T-helper 2 cell treated with Interferon-gamma antibody and Interleukin-4, amounts not matched to agents 5 μg/mL and 100 μg/mL, for 36 hours (primary cell): ENCODE measurements around the gene SALL3.
A peak's percentile ranks its signal among the peaks of the same experiment; 100 is the strongest.

Source experiments
- DNase-seq: peaks from one replicate; pipeline ENCODE4 v3.0.0; 2021; ENCODE audit warnings: low spot score
- H3K27ac Mint-ChIP-seq: one replicate; pipeline ENCODE4 v1.8.0; 2021; ENCODE audit warnings: mild to moderate bottlenecking, mixed read lengths
- H3K27me3 Mint-ChIP-seq: one replicate; pipeline ENCODE4 v1.8.0; 2021; ENCODE audit warnings: low read depth, mixed read lengths
- H3K36me3 Mint-ChIP-seq: one replicate; pipeline ENCODE4 v1.8.0; 2021; ENCODE audit warnings: low read depth, mixed read lengths
- H3K4me1 Mint-ChIP-seq: one replicate; pipeline ENCODE4 v1.8.0; 2021; ENCODE audit warnings: low read depth, mixed read lengths
- H3K4me3 Mint-ChIP-seq: one replicate; pipeline ENCODE4 v1.8.0; 2022; ENCODE audit warnings: mild to moderate bottlenecking, moderate library complexity, mixed read lengths
- H3K9me3 Mint-ChIP-seq: one replicate; pipeline ENCODE4 v1.8.0; 2021; ENCODE audit warnings: mixed read lengths

SALL3 gene

DNA sequence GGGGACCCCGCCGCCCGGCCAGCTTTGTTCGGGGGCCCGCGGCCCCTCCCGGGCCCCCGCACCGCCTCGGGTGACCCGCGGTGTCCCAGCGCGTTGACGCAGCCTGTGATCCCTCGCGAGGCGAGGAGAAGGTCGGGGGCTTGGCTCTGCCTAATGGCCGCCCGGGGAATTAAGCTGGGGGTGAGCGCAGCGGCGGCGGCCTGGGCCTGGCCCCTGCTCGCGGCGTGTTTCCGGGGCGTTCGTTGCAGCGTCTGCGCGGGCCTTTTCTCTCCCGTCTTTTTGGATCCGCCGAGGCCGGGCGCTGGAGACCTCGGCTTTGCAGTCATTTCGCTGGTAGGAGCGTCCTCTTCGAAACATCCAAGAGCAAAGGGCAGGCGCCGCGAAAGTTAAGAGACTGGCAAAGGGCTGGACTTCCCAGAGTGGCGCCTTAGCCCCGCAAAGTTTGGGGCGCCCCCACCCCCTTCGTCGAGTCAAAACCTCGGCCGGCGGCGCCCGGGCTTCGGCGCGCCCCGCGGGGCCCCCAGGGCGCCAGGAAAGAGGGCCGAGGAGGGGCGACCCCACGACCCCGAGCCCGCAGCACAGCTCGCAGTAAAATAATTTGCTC lies 1.3 kb downstream of the SALL3 start:
- no peak for DNase-seq
- H3K9me3 Mint-ChIP-seq, result peaks cover 6% of the 10 kb centered on the region
- peaks cover 5% of the 10 kb centered on the region for H3K36me3 Mint-ChIP-seq
- H3K27ac Mint-ChIP-seq, result peak overlapping the region; percentile 11
- H3K4me3 Mint-ChIP-seq, result no peak overlapping the region
- H3K4me1 Mint-ChIP-seq, result peaks cover 13% of the 10 kb centered on the region
- peaks cover 69% of the 10 kb centered on the region for H3K27me3 Mint-ChIP-seq

DNA sequence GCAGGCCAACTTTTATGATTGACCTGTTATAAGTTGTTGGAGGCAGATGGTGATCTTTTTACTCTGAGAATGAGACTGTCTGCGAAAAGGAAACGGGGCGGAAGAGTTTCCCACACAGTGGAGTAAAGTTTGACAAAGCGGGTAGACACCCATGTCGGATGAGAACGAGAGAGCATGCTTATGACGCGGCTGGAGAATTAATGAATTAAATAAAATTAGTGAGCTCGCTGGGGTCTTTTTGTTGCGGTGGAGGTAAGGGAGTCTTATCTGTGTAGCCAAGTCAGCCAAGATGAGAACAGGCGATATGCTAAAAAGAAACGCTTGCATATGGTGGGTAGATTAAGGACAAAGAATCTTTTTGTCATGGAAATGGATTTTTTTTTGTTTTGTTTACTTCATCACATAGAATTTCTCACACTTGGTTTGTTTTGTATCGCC lies 1.8 kb downstream of the SALL3 start:
- H3K36me3 Mint-ChIP-seq, result peaks cover 5% of the 10 kb centered on the region
- peak overlapping the region; percentile 46 for H3K4me3 Mint-ChIP-seq
- DNase-seq, result no peak
- H3K4me1 Mint-ChIP-seq, result peaks cover 13% of the 10 kb centered on the region
- peaks cover 6% of the 10 kb centered on the region for H3K9me3 Mint-ChIP-seq
- H3K27me3 Mint-ChIP-seq, result peaks cover 69% of the 10 kb centered on the region
- peak overlapping the region; percentile 74 for H3K27ac Mint-ChIP-seq

DNA sequence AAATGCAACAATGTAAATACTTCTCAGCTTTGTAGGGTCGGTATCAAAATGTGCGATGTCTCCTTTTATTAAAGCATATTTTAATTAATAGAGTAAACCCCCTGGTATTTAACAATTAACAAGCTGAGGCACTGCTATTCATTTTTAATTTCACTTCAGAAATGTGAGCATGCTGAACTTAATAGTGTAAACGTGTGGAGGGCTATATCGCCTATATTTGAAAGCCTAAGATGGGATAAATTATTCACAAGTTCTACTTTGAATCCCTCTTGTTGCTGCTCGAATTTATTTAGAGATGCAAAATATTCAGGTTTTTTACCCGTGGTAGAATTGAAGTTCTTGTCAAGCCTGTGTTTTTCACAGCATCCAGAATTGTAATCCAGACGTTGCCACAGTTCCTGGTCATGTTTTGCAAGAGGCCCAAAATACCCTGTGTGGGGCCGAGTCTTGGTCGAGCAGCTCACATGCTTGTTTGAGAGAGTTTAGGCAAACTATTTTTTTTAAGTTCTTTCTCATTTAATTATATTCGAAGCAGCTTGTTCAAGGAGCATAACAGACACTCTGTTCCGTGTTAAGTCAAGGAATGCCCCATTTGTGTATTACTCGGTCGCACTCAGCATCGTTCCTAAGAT lies 2.5 kb downstream of the SALL3 start:
- H3K4me3 Mint-ChIP-seq, result no peak overlapping the region
- H3K27ac Mint-ChIP-seq, result no peak overlapping the region
- H3K9me3 Mint-ChIP-seq, result peaks cover 6% of the 10 kb centered on the region
- peaks cover 12% of the 10 kb centered on the region for H3K4me1 Mint-ChIP-seq
- no peak for DNase-seq
- peaks cover 67% of the 10 kb centered on the region for H3K27me3 Mint-ChIP-seq
- H3K36me3 Mint-ChIP-seq, result peaks cover 5% of the 10 kb centered on the region

DNA sequence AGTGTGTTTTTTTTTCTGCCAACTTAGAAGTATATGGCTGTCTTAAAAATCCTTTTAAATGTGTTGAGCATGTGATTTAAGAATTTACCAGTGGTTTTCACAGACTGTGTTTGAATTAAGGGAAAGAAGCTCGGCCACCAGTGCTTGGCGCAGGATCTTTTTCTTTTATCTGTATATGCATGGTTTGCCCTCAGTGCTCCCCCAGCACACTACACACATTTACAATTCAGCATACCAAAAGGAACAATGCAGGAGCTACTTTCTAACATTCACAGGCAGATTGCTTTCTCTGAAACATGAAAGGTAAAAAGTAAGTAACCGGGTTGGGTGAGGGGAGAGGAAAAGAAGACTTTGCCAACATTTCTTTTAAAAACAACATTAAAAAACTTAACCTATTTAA lies 3.9 kb downstream of the SALL3 start:
- peaks cover 68% of the 10 kb centered on the region for H3K27me3 Mint-ChIP-seq
- H3K27ac Mint-ChIP-seq, result no peak overlapping the region
- H3K4me1 Mint-ChIP-seq, result peaks cover 7% of the 10 kb centered on the region
- peaks cover 6% of the 10 kb centered on the region for H3K9me3 Mint-ChIP-seq
- peaks cover 5% of the 10 kb centered on the region for H3K36me3 Mint-ChIP-seq
- no peak for DNase-seq
- no peak overlapping the region for H3K4me3 Mint-ChIP-seq

DNA sequence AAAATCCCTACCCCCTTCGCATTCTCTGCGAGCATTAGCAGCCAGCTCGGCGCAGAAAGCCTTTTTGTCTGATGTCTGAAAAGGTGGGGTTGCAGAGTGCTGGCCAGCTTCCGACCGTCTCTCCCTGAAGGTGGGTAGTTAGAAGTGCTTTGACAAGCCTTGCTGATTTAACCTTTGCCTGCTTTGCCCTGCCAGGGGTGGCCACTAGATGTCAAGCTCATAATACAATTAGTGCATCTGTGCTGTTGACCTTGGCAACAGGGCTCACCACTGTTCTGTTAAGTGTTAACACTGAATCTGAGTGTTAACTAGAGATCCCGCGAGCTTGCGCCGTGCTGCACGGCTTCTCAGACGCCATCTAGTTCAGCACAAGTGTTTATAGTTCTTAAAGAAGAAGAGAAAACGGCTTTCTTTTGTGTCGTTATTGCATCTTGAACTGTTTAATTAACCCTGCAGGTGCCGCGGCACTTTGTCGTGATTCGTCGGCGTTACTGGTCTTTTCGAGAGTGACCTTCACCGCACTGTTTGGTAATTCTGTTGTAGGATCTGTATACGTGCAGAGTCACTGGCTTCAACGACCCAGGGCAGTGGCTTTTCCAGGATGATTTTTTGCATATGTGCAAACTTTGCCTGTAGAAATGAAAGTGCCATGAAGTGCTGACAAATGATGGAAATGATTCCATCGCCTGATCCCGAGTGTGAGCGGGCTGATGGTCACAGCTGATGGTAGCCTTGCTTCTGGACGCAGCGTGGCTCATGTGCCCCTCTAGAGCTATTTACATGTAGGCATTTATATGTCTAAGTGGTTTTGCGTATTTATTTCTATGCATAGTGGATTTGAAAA lies 5.5 kb downstream of the SALL3 start:
- Mint-ChIP-seq H3K9me3 (peaks cover 6% of the 10 kb centered on the region), H3K27ac (no peak overlapping the region), H3K4me1 (peaks cover 7% of the 10 kb centered on the region), H3K27me3 (peaks cover 72% of the 10 kb centered on the region), H3K36me3 (peaks cover 5% of the 10 kb centered on the region), H3K4me3 (no peak overlapping the region)
- DNase-seq, result peak; percentile 10

DNA sequence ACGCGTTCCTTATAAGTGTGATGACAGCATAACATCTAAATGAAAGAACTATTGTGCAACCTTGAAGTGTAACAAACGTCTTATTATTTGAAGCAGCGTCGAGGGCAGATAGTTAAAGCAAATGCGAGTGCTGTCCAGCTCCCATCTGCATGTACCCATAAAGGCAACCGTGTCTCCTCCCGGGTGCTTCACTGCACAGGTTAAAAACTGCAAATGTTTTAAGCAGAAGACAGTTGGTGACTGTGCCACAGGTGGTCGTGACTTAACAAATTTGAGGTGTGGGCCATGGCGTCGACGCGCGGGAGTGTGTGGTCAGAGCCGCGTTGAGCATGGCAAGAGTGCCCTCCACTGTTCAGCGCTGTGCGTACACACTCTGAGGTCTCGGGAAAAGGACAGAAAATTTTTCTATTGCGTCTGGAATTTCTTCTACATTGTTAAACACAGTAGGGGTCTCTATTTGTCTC lies 6.4 kb downstream of the SALL3 start:
- H3K36me3 Mint-ChIP-seq, result peaks cover 5% of the 10 kb centered on the region
- H3K27me3 Mint-ChIP-seq, result peaks cover 69% of the 10 kb centered on the region
- peaks cover 7% of the 10 kb centered on the region for H3K4me1 Mint-ChIP-seq
- DNase-seq, result no peak
- no peak overlapping the region for H3K27ac Mint-ChIP-seq
- H3K9me3 Mint-ChIP-seq, result peaks cover 6% of the 10 kb centered on the region
- H3K4me3 Mint-ChIP-seq, result no peak overlapping the region

DNA sequence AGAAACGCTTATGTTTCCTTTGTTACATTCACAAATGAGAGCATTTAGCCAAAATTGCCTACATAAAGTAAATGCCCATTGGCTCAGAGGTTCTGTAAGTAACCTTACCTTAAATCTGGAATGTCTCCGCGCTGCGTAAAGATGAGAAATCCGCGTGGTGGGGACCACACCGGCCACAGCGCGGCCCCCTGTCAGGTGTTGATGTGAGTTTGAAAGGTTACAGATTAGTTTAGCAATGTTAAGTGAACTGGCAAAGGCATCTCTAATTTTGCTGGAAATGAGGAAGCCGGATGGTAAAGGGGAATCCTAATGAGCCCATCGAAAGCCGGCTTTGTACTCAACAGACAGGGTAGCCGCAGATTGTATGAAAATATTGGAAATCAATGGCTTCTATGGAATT lies 11.8 kb downstream of the SALL3 start:
- Mint-ChIP-seq H3K4me1 (no peaks in the 10 kb centered on the region), H3K27me3 (peaks cover 21% of the 10 kb centered on the region), H3K36me3 (no peaks in the 10 kb centered on the region), H3K4me3 (no peak overlapping the region), H3K27ac (no peak overlapping the region), H3K9me3 (no peaks in the 10 kb centered on the region)
- DNase-seq, result no peak

DNA sequence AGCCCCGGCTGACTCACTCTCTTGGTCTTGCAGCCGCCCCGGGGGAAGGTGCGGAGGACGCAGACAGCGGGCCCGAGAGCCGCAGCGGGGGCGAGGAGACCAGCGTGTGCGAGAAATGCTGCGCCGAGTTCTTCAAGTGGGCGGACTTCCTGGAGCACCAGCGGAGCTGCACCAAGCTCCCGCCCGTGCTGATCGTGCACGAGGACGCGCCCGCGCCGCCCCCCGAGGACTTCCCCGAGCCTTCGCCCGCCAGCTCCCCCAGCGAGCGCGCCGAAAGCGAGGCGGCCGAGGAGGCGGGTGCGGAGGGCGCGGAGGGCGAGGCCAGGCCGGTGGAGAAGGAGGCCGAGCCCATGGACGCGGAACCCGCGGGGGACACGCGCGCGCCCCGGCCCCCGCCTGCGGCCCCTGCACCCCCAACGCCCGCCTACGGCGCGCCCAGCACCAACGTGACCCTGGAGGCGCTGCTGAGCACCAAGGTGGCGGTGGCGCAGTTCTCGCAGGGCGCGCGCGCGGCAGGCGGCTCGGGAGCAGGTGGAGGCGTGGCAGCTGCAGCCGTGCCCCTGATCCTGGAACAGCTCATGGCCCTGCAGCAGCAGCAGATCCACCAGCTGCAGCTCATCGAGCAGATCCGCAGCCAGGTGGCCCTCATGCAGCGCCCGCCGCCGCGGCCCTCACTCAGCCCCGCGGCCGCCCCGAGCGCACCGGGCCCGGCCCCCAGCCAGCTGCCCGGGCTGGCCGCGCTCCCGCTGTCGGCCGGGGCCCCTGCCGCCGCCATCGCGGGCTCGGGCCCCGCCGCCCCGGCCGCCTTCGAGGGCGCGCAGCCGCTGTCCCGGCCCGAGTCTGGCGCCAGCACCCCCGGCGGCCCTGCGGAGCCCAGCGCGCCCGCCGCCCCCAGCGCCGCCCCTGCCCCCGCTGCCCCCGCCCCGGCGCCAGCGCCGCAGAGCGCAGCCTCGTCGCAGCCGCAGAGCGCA lies 12.7 kb downstream of the SALL3 start:
- Mint-ChIP-seq H3K4me3 (no peak overlapping the region), H3K36me3 (no peaks in the 10 kb centered on the region), H3K9me3 (no peaks in the 10 kb centered on the region), H3K4me1 (no peaks in the 10 kb centered on the region), H3K27me3 (peaks cover 15% of the 10 kb centered on the region), H3K27ac (no peak overlapping the region)
- DNase-seq, result no peak

DNA sequence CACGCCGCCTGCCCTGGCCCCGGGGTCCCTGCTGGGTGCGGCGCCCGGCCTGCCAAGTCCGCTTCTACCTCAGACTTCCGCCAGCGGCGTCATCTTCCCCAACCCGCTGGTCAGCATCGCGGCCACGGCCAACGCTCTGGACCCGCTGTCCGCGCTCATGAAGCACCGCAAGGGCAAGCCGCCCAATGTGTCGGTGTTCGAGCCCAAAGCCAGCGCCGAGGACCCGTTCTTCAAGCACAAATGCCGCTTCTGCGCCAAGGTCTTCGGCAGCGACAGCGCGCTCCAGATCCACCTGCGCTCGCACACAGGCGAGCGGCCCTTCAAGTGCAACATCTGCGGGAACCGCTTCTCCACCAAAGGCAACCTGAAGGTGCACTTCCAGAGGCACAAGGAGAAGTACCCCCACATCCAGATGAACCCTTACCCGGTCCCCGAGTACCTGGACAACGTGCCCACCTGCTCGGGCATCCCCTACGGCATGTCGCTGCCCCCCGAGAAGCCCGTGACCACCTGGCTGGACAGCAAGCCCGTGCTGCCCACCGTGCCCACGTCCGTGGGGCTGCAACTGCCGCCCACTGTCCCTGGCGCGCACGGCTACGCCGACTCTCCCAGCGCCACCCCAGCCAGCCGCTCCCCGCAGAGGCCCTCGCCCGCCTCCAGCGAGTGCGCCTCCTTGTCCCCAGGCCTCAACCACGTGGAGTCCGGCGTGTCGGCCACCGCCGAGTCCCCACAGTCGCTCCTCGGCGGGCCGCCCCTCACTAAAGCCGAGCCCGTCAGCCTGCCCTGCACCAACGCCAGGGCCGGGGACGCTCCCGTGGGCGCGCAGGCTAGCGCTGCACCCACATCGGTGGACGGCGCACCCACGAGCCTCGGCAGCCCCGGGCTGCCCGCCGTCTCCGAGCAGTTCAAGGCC lies 13.7 kb downstream of the SALL3 start:
- Mint-ChIP-seq H3K4me3 (no peak overlapping the region), H3K27ac (no peak overlapping the region)
- DNase-seq, result no peak

DNA sequence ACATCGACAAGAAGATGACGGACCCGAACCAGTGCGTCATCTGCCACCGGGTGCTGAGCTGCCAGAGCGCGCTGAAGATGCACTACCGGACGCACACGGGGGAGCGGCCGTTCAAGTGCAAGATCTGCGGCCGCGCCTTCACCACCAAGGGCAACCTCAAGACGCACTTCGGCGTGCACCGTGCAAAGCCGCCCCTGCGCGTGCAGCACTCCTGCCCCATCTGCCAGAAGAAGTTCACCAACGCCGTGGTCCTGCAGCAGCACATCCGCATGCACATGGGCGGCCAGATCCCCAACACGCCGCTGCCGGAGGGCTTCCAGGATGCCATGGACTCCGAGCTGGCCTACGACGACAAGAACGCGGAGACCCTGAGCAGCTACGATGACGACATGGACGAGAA lies 14.4 kb downstream of the SALL3 start:
- Mint-ChIP-seq H3K27me3 (no peaks in the 10 kb centered on the region), H3K27ac (no peak overlapping the region), H3K36me3 (no peaks in the 10 kb centered on the region), H3K9me3 (no peaks in the 10 kb centered on the region), H3K4me1 (no peaks in the 10 kb centered on the region), H3K4me3 (no peak overlapping the region)
- no peak for DNase-seq

More for the DNA sequence above, 13.7 kb downstream of the SALL3 start:
- Mint-ChIP-seq H3K27me3 (peaks cover 6% of the 10 kb centered on the region), H3K9me3 (no peaks in the 10 kb centered on the region), H3K36me3 (no peaks in the 10 kb centered on the region), H3K4me1 (no peaks in the 10 kb centered on the region)

DNA sequence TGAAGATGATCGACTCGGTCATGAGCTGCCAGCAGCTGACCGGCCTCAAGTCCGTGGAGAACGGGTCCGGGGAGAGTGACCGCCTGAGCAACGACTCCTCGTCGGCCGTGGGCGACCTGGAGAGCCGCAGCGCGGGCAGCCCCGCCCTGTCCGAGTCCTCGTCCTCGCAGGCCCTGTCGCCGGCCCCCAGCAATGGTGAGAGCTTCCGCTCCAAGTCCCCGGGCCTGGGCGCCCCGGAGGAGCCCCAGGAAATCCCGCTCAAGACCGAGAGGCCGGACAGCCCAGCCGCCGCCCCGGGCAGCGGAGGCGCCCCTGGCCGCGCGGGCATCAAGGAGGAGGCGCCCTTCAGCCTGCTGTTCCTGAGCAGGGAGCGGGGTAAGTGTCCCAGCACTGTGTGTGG lies 14.9 kb downstream of the SALL3 start:
- H3K36me3 Mint-ChIP-seq, result no peaks in the 10 kb centered on the region
- H3K9me3 Mint-ChIP-seq, result no peaks in the 10 kb centered on the region
- no peak for DNase-seq
- peaks cover under 1% of the 10 kb centered on the region for H3K27me3 Mint-ChIP-seq
- H3K4me3 Mint-ChIP-seq, result no peak overlapping the region
- H3K27ac Mint-ChIP-seq, result no peak overlapping the region
- no peaks in the 10 kb centered on the region for H3K4me1 Mint-ChIP-seq

DNA sequence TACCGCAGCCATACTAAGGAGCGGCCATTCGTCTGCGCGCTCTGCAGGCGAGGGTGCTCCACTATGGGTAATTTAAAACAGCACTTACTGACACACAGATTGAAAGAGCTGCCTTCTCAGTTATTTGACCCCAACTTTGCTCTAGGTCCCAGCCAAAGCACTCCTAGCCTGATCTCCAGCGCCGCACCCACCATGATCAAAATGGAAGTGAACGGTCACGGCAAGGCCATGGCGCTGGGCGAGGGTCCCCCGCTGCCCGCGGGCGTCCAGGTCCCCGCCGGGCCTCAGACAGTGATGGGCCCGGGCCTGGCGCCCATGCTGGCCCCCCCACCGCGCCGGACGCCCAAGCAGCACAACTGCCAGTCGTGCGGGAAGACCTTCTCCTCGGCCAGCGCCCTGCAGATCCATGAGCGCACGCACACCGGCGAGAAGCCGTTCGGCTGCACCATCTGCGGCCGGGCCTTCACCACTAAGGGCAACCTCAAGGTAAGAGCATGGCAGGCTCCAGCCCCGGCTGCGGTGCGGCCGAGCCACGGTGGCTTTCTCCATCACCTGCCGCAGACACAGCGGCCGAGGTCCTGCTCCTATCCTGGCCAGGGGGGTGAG lies 15.5 kb downstream of the SALL3 start:
- Mint-ChIP-seq H3K9me3 (no peaks in the 10 kb centered on the region), H3K4me1 (no peaks in the 10 kb centered on the region), H3K27me3 (peaks cover 5% of the 10 kb centered on the region), H3K36me3 (no peaks in the 10 kb centered on the region), H3K27ac (no peak overlapping the region), H3K4me3 (no peak overlapping the region)
- no peak for DNase-seq
